ENCODE measurements around the gene ZBTB7C.

ZBTB7C gene

DNA sequence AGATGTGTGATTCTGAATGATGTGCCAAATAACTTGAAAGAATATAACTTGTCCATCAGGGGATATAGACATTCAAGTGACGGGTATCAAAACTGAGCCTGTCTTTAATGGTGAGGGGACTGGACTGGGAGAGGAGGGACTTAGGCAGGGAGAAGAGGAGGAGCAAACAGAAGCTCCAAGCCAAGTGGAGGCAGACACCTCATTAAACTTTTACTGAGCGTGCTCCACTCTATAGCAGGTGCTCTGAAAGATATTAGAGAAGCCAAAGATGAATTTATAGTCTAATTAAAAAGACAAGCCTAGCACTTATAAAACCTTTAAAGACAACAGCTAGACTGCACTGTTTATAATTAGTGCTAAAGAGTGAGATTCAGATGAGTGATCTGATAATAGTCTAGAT, 431.0 kb downstream of the ZBTB7C start:
- DNase-seq: no peak
